Stimulated activated CD4-positive, alpha-beta T cell treated with anti-CD3 and anti-CD28 coated beads, TNF-alpha, amount 100 ng/mL, for 24 hours (primary cell): ENCODE results near the gene PLS3.
"Not testable (repeated sequence)": the region's sequence is repeated elsewhere in the genome, so short reads cannot be mapped to it uniquely, and the experiment has no call there.

Source experiments
- DNase-seq, 3 experiments: peaks; one replicate each; pipeline ENCODE4 v3.0.0-alpha.2; 2020; ENCODE audit warnings: low read depth in 3 of 3

Gene PLS3

GRCh38 chrX:115609621-115610020, 48.6 kb downstream of the PLS3 start:
- no peak for DNase-seq

GRCh38 chrX:115616943-115617563, 56.1 kb downstream of the PLS3 start:
- DNase-seq = no peak

- no peak for DNase-seq
Observed at GRCh38 chrX:115622534-115622933, 61.6 kb downstream of the PLS3 start.

- no peak for DNase-seq
Observed at GRCh38 chrX:115624916-115625315, 63.9 kb downstream of the PLS3 start.

- DNase-seq = no peak
Observed at GRCh38 chrX:115625572-115626301, 64.8 kb downstream of the PLS3 start.

- DNase-seq = no peak
Observed at GRCh38 chrX:115630204-115630603, 69.2 kb downstream of the PLS3 start.

GRCh38 chrX:115632455-115632854, 71.5 kb downstream of the PLS3 start:
- no peak for DNase-seq

- DNase-seq = not testable (repeated sequence)
Observed at GRCh38 chrX:115633397-115633796, 72.4 kb downstream of the PLS3 start.

- DNase-seq = no peak
Observed at GRCh38 chrX:115639334-115639880, 78.4 kb downstream of the PLS3 start.

GRCh38 chrX:115642311-115642710, 81.3 kb downstream of the PLS3 start:
- DNase-seq = no peak

- peak in 1 of 3 experiments; percentile 10 for DNase-seq
Observed at GRCh38 chrX:115642895-115643530, 82.0 kb downstream of the PLS3 start.

GRCh38 chrX:115644397-115644796, 83.4 kb downstream of the PLS3 start:
- DNase-seq = not testable (repeated sequence)

- no peak for DNase-seq
Observed at GRCh38 chrX:115649461-115650063, 88.6 kb downstream of the PLS3 start.

GRCh38 chrX:115650449-115650848, 89.5 kb downstream of the PLS3 start:
- no peak for DNase-seq

- DNase-seq = peak in 1 of 3 experiments; percentile 4
Observed at GRCh38 chrX:115650916-115651315, 89.9 kb downstream of the PLS3 start.

GRCh38 chrX:115652221-115652620, 91.2 kb downstream of the PLS3 start:
- no peak for DNase-seq

- no peak for DNase-seq
Observed at GRCh38 chrX:115665122-115665521, 104.1 kb downstream of the PLS3 start.

GRCh38 chrX:115679460-115679859, 118.5 kb downstream of the PLS3 start:
- no peak for DNase-seq

- no peak for DNase-seq
Observed at GRCh38 chrX:115687595-115687994, 126.6 kb downstream of the PLS3 start.

GRCh38 chrX:115689931-115690330, 129.0 kb downstream of the PLS3 start:
- no peak for DNase-seq

- peak in 2 of 3 experiments; percentile 0 to 5 for DNase-seq
Observed at GRCh38 chrX:115690511-115691216, 129.7 kb downstream of the PLS3 start.

GRCh38 chrX:115693476-115693875, 132.5 kb downstream of the PLS3 start:
- no peak for DNase-seq
